OCI-LY7 (cell line): ENCODE measurements around the gene PSMD13. TPM values are rescaled to one million over a fixed set of nuclear protein-coding genes. Genes with fewer than 3 reads are reported as not detected.

ENCODE experiments used
- BruUV-seq: library from RNA; stranded (reverse); fragments of 400-500 nt; replicated peaks from 2 replicates; lab custom pipeline; 2021; lab: Mats Ljungman, UMichigan
- CTCF ChIA-PET: fragments of 300-600 bp; sonication (Branson Sonifier 250); formaldehyde crosslinking; loops from one replicate; lab custom pipeline; 2022; ENCODE audit warnings: antibody characterized with exemption; ENCODE audit not compliant: unreplicated experiment; lab: Charles Lee
- POLR2A ChIA-PET: fragments of 300-600 bp; sonication (Branson Sonifier 250); formaldehyde crosslinking; loops from one replicate; lab custom pipeline; 2022; ENCODE audit warnings: antibody characterized with exemption; lab: Charles Lee
- DNase-seq: peaks from one replicate; pipeline ENCODE4 v3.0.0-alpha.2; 2015; ENCODE audit warnings: low spot score
- H2AFZ ChIP-seq: fragments of 200-600 bp; sonication (generic), shearing (Covaris generic); 2 replicates; pipeline ENCODE4 v1.6.1; 2014; ENCODE audit warnings: mild to moderate bottlenecking, antibody characterized with exemption, low read length, moderate library complexity
- H3K27ac ChIP-seq: fragments of 200-600 bp; sonication (generic); 2 replicates; pipeline ENCODE4 v1.5.1; 2014; ENCODE audit warnings: mixed run types, low read depth, mild to moderate bottlenecking, moderate library complexity, low read length, inconsistent platforms; ENCODE audit not compliant: poor library complexity, severe bottlenecking
- H3K36me3 ChIP-seq: fragments of 200-600 bp; sonication (generic); 2 replicates; pipeline ENCODE4 v1.6.1; 2014; ENCODE audit warnings: mild to moderate bottlenecking, antibody characterized with exemption, low read length, moderate library complexity, mixed read lengths; ENCODE audit not compliant: insufficient read depth
- H3K4me1 ChIP-seq: fragments of 200-600 bp; sonication (generic); 2 replicates; pipeline ENCODE4 v1.5.1; 2014; ENCODE audit warnings: mild to moderate bottlenecking, low read length; ENCODE audit not compliant: insufficient read depth, poor library complexity, severe bottlenecking
- H3K4me2 ChIP-seq: fragments of 200-600 bp; sonication (generic); 2 replicates; pipeline ENCODE4 v1.6.1; 2014; ENCODE audit warnings: mild to moderate bottlenecking, low read length
- H3K4me3 ChIP-seq: fragments of 200-600 bp; sonication (generic); 2 replicates; pipeline ENCODE4 v1.5.1; 2014; ENCODE audit warnings: mild to moderate bottlenecking, low read depth, low read length; ENCODE audit not compliant: poor library complexity, severe bottlenecking
- H3K79me2 ChIP-seq: fragments of 200-600 bp; sonication (generic); 2 replicates; pipeline ENCODE4 v1.6.1; 2016; ENCODE audit warnings: low read depth, mild to moderate bottlenecking, low read length, moderate library complexity, mixed read lengths; ENCODE audit not compliant: insufficient read depth
- H3K9me2 ChIP-seq: fragments of 200-600 bp; sonication (generic); 2 replicates; pipeline ENCODE4 v1.6.1; 2016; ENCODE audit warnings: mild to moderate bottlenecking, low read length, mixed read lengths; ENCODE audit not compliant: insufficient read depth
- H3K9me3 ChIP-seq: fragments of 200-600 bp; sonication (generic); 2 replicates; pipeline ENCODE4 v1.6.1; 2014; ENCODE audit warnings: mild to moderate bottlenecking, mixed run types, low read length, mixed read lengths
- H4K20me1 ChIP-seq: fragments of 200-600 bp; sonication (generic); 2 replicates; pipeline ENCODE4 v1.6.1; 2014; ENCODE audit warnings: mild to moderate bottlenecking, antibody characterized with exemption, low read length, moderate library complexity, mixed read lengths; ENCODE audit not compliant: insufficient read depth
- EZH2phosphoT487 ChIP-seq: fragments of 200-600 bp; sonication (generic); IDR thresholded peaks from 2 replicates; pipeline ENCODE4 v1.6.1; 2018; ENCODE audit warnings: low read depth, borderline replicate concordance, mild to moderate bottlenecking, mixed run types, antibody characterized with exemption, low read length, moderate library complexity, mixed read lengths
- intact Hi-C: fragments of 100-400 bp; cut with micrococcal nuclease; formaldehyde crosslinking; loops from one replicate; pipeline ENCODE4 v1.10.0; 2022; ENCODE audit not compliant: unreplicated experiment
- total RNA-seq, 2 experiments: library from RNA; depleted of rRNA in 1 of 2; stranded (reverse); fragments of >200 nt in 1 of 2; shearing (Covaris generic) in 1 of 2; gene quantifications; 2 replicates each; pipeline ENCODE4 v1.2.3, GENCODE V29; 2014 to 2022
- TF ChIP-seq, protein P1 (sequence below): fragments of 200-600 bp; sonication (generic); conservative IDR thresholded peaks from 2 replicates; pipeline ENCODE4 v1.5.1; 2014; ENCODE audit warnings: mild to moderate bottlenecking, antibody characterized with exemption, low read length, moderate library complexity, mixed read lengths

PSMD13 gene
- total RNA-seq, 2 experiments from 2014 or later = 146 to 154 TPM

GRCh38 chr11:255816-256215, 19.0 kb downstream of the PSMD13 start:
- peaks cover 32% of the 10 kb centered on the region for H3K36me3 ChIP-seq
- H3K4me1 ChIP-seq = peaks cover 18% of the 10 kb centered on the region
- no peaks in the 10 kb centered on the region for H3K9me3 ChIP-seq
- intact Hi-C loops = loop anchor here (10.0 kb wide), 1 partner anchor 49 kb away; the partner anchor contains the start of gene IFITM2
- ChIA-PET CTCF (no interaction called here), POLR2A (no interaction called here)
- no peak overlapping the region for H3K4me2 ChIP-seq
- H3K4me3 ChIP-seq = no peak overlapping the region
- no TSS peak for BruUV-seq
- TF ChIP-seq EZH2phosphoT487 = no peak
- TF ChIP-seq, protein P1, sequence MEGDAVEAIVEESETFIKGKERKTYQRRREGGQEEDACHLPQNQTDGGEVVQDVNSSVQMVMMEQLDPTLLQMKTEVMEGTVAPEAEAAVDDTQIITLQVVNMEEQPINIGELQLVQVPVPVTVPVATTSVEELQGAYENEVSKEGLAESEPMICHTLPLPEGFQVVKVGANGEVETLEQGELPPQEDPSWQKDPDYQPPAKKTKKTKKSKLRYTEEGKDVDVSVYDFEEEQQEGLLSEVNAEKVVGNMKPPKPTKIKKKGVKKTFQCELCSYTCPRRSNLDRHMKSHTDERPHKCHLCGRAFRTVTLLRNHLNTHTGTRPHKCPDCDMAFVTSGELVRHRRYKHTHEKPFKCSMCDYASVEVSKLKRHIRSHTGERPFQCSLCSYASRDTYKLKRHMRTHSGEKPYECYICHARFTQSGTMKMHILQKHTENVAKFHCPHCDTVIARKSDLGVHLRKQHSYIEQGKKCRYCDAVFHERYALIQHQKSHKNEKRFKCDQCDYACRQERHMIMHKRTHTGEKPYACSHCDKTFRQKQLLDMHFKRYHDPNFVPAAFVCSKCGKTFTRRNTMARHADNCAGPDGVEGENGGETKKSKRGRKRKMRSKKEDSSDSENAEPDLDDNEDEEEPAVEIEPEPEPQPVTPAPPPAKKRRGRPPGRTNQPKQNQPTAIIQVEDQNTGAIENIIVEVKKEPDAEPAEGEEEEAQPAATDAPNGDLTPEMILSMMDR = no peak
- no peak overlapping the region for H3K27ac ChIP-seq
- no peak overlapping the region for H2AFZ ChIP-seq
- H3K79me2 ChIP-seq = no peaks in the 10 kb centered on the region
- no peaks in the 10 kb centered on the region for H3K9me2 ChIP-seq
- no peak for DNase-seq
- no peaks in the 10 kb centered on the region for H4K20me1 ChIP-seq

DNA sequence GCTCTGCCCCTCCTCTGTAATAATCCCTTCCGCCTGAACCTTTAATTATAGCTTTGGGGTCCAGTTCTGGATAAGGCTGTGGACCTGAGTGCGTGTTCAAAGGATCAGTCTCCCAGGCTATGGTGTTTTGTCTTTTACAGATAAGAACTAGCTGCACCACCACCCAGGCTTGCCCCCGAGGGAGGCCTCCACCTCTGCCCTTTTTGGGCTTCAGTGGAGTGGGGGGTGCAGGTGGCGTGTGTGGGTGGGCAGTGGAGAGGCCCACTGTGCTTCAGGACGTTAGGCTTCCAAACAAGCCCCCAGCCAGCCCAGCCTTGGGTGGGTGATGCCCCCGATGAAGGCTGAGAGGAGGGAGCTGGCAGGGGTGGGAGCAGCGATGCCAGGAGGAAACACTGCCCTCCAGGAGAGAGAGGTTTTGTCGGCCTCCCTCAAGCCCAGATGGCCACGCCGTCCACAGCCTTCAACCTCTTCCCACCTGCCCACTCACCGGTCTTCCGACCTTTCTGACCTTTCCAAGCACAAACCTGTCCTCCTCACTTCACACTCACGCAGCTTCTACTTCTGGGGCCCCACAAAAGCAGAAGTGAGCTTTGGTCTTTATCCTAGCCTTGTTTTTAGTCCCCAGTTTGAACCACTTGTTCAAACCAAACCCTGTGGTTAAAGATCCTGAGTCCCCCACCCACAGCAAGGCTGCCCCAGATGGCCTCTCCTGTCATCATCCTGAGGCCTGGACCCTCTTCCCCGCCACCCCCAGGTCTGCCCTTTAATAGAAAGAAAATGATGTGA, 20.4 kb downstream of the PSMD13 start:
- Histone ChIP-seq H3K36me3 (peaks cover 18% of the 10 kb centered on the region), H3K9me2 (no peaks in the 10 kb centered on the region), H3K79me2 (no peaks in the 10 kb centered on the region), H3K9me3 (no peaks in the 10 kb centered on the region), H4K20me1 (no peaks in the 10 kb centered on the region), H3K4me2 (peak overlapping the region; percentile 39), H3K27ac (peak overlapping the region; percentile 25), H2AFZ (no peak overlapping the region), H3K4me3 (no peak overlapping the region), H3K4me1 (peaks cover 31% of the 10 kb centered on the region)
- intact Hi-C loops = loop anchor here (10.0 kb wide), 1 partner anchor 48 kb away; the partner anchor contains the start of gene IFITM2
- CTCF ChIA-PET = no interaction called here
- BruUV-seq = no TSS peak
- POLR2A ChIA-PET = interaction anchor here (0.6 to 1.9 kb wide), 2 partner anchors 10 to 11 kb away, joined by 3 to 7 read pairs; no protein-coding TSS in a partner anchor
- DNase-seq = peak; percentile 67
- no peak for TF ChIP-seq EZH2phosphoT487
- TF ChIP-seq, protein P1 = no peak
